Measurements from ENCODE around the gene CTBS. TPM values are rescaled to one million over a fixed set of nuclear protein-coding genes. Genes with fewer than 3 reads are reported as not detected.

Gene CTBS
- 18.1 TPM in 2 replicates for total RNA-seq

GRCh38 chr1:84573967-84574842, at the start of gene CTBS:
Gene CTBS (minus strand): TSS chr1:84574440. CDS start chr1:84574415, 25 bp downstream.

GRCh38 chr1:84506002-84506728, 68.1 kb downstream of the CTBS start, which contains the start of the genes GNG5 and SPATA1:
Gene GNG5 (minus strand): TSS chr1:84506581. CDS start chr1:84506091, 490 bp downstream.
Gene SPATA1 (plus strand): TSS chr1:84506386. CDS start chr1:84516360, 9,974 bp downstream.

Other genes starting within 250 kb of the CTBS start
- gene DNASE2B, start 176.0 kb downstream of the CTBS start, total RNA-seq: not detected in 2 replicates
- gene RPF1, start 95.2 kb downstream of the CTBS start, total RNA-seq: 27.8 and 35.8 TPM in 2 replicates
- gene SPATA1, start 68.1 kb downstream of the CTBS start, total RNA-seq: not detected in 2 replicates
- 56.0 and 70.6 TPM in 2 replicates for gene GNG5, start 67.9 kb downstream of the CTBS start, total RNA-seq
- gene SSX2IP, start 116.0 kb upstream of the CTBS start, total RNA-seq: 4.2 and 6.9 TPM in 2 replicates